ENCODE data around the gene TPT1. TPM values are rescaled to one million over a fixed set of nuclear protein-coding genes. Genes with fewer than 3 reads are reported as not detected.

The TPT1 gene
- total and polyA plus RNA-seq, 9 of the 15 experiments (the other 6 are each of a cell fraction or from before 2014, with no cell fraction given), result 602 to 2,508 (median 1,784) TPM

- TF ChIP-seq ARID1B (IDR thresholded peaks at IDR 0.05), result no peak
- peak; percentile 13; the same call in 1 of the 2 replicates for TF ChIP-seq CREM (IDR thresholded peaks at IDR 0.05; ENCODE audit: low read depth)
- peak; percentile 68 for TF ChIP-seq ZNF316 (IDR thresholded peaks at IDR 0.05)
- TF ChIP-seq ZNF224 (CRISPR knock-in tag; IDR thresholded peaks at IDR 0.05), result no peak
- TF ChIP-seq PRDM10 (IDR thresholded peaks at IDR 0.05; ENCODE audit: partially characterized antibody), result no peak
- peak; percentile 61; the same call in 1 of the 2 replicates for TF ChIP-seq MAFK (IDR thresholded peaks at IDR 0.05; ENCODE audit: low read length)
- no peak for TF ChIP-seq KDM2B (CRISPR knock-in tag; IDR thresholded peaks at IDR 0.05)
- no peak for TF ChIP-seq SRSF7 (optimal IDR thresholded peaks at IDR 0.05; ENCODE audit: low read depth, low read length)
- TF ChIP-seq ZBTB12 (CRISPR knock-in tag; IDR thresholded peaks at IDR 0.05), result no peak
- peak; percentile 62 for TF ChIP-seq MAFG (tag; conservative IDR thresholded peaks at IDR 0.05)
- TF ChIP-seq ZNF408 (CRISPR knock-in tag; IDR thresholded peaks at IDR 0.05; ENCODE audit: low read depth), result no peak
- peak; percentile 56 for TF ChIP-seq MAFF (IDR thresholded peaks at IDR 0.05; ENCODE audit: low read length)
- no peak for TF ChIP-seq PREB (CRISPR knock-in tag; IDR thresholded peaks at IDR 0.05)
- no peak for TF ChIP-seq MLLT1 (IDR thresholded peaks at IDR 0.05)
- no peak for TF ChIP-seq CXXC5 (CRISPR knock-in tag; IDR thresholded peaks at IDR 0.05)
- peak; percentile 68; the same call in 1 of the 2 replicates for TF ChIP-seq NFE2 (IDR thresholded peaks at IDR 0.05; ENCODE audit: low read depth)
- TF ChIP-seq NR2C2 (CRISPR knock-in tag; IDR thresholded peaks at IDR 0.05), result no peak
- peak; percentile 29; the same call in 1 of the 2 replicates for TF ChIP-seq NR2C2 (tag; IDR thresholded peaks at IDR 0.05)
- no peak for TF ChIP-seq ZNF695 (CRISPR knock-in tag; IDR thresholded peaks at IDR 0.05)
- peak; percentile 10; the same call in 1 of the 2 replicates for TF ChIP-seq PKNOX1 (IDR thresholded peaks at IDR 0.05)
- TF ChIP-seq MIER1 (IDR thresholded peaks at IDR 0.05; ENCODE audit: low read depth), result no peak
- peak; percentile 45; the same call in 1 of the 2 replicates for TF ChIP-seq ZNF384 (IDR thresholded peaks at IDR 0.05; ENCODE audit: low read depth, low read length)
Measured at GRCh38 chr13:45385907-45386553, 45.0 kb upstream of the TPT1 start (continued).
